ENCODE results near the gene PPP1R10. TPM values are rescaled to one million over a fixed set of nuclear protein-coding genes. Genes with fewer than 3 reads are reported as not detected.

PPP1R10 gene
- total and polyA plus RNA-seq, 2 of the 13 experiments (the other 11 are each of a cell fraction or from before 2014, with no cell fraction given): 26.3 to 38.4 TPM

- TF ChIP-seq, protein P1, sequence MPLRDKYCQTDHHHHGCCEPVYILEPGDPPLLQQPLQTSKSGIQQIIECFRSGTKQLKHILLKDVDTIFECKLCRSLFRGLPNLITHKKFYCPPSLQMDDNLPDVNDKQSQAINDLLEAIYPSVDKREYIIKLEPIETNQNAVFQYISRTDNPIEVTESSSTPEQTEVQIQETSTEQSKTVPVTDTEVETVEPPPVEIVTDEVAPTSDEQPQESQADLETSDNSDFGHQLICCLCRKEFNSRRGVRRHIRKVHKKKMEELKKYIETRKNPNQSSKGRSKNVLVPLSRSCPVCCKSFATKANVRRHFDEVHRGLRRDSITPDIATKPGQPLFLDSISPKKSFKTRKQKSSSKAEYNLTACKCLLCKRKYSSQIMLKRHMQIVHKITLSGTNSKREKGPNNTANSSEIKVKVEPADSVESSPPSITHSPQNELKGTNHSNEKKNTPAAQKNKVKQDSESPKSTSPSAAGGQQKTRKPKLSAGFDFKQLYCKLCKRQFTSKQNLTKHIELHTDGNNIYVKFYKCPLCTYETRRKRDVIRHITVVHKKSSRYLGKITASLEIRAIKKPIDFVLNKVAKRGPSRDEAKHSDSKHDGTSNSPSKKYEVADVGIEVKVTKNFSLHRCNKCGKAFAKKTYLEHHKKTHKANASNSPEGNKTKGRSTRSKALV (CRISPR knock-in tag; IDR thresholded peaks at IDR 0.05): no peak
- 0 out of 2 replicates have a peak, but pooled peaks have one; percentile 7 for TF ChIP-seq NFYB (CRISPR knock-in tag; IDR thresholded peaks at IDR 0.05)
- TF ChIP-seq ZNF335 (CRISPR knock-in tag; IDR thresholded peaks at IDR 0.05): no peak
- 0 out of 2 replicates have a peak, but pooled peaks have one; percentile 1 for TF ChIP-seq ZNF547 (CRISPR knock-in tag; IDR thresholded peaks at IDR 0.05)
These were observed 61.9 kb downstream of the PPP1R10 start (continued) for GRCh38 chr6:30554962-30555815.

GRCh38 chr6:30554404-30554803 is 62.6 kb downstream of the PPP1R10 start:
- H3K9ac ChIP-seq (ENCODE audit: insufficient read depth, low read depth, low read length): peak overlapping the region; percentile 85; the same call in 1 of the 2 replicates
- H3K79me2 ChIP-seq (ENCODE audit: insufficient read depth, low read length): peaks cover 27% of the 10 kb centered on the region
- no peak for DNase-seq (ENCODE audit: low spot score)
- in situ Hi-C loops (cut with HindIII; ENCODE audit: extremely low pct_ligation_motif_present, low pct_unique_long_range_greater_than_20kb): no loop called here
- no peaks in the 10 kb centered on the region for H3K9me3 ChIP-seq (ENCODE audit: low read length)
- H3K4me3 ChIP-seq (replicated peaks in 1 of 3; ENCODE audit: insufficient read depth in 1 of 3, low read depth in 2 of 3, low read length in 3 of 3): peak overlapping the region in 1 of 3 experiments; percentile 87; a peak in 1 of 6 replicates
- no peak for FAIRE-seq
- H3K27ac ChIP-seq (ENCODE audit: extremely low read length, insufficient read depth, low read length): no peak overlapping the region
- H3K4me2 ChIP-seq (ENCODE audit: low read depth, low read length): peak overlapping the region; percentile 92
- H3K27me3 ChIP-seq (ENCODE audit: control insufficient read depth in 1 of 2, insufficient read depth in 2 of 2, low read length in 2 of 2): no peaks in the 10 kb centered on the region; a peak in 1 of 5 replicates
- H4K20me1 ChIP-seq (ENCODE audit: insufficient read depth, low read length): peaks cover 11% of the 10 kb centered on the region
- 92% methylated on average over 4 of the region's 4 CpGs for WGBS (ENCODE audit: low lambda C conversion rate)
- ChIA-PET POLR2A (interaction anchor here (1.3 to 4.3 kb wide), 4 partner anchors 9 to 69 kb away, joined by 3 to 74 read pairs (median 6); partner anchors contain the start of gene ABCF1), CTCF (ENCODE audit: low intra/inter-chr PET ratio, low total read pairs) (no interaction called here)
- intact Hi-C loops (cut with micrococcal nuclease; ENCODE audit: unreplicated experiment): no loop called here
- H3K4me1 ChIP-seq (ENCODE audit: insufficient read depth, low read length): peaks cover 26% of the 10 kb centered on the region
- H3K36me3 ChIP-seq (replicated peaks in 1 of 2; ENCODE audit: control insufficient read depth in 1 of 2, insufficient read depth in 2 of 2, low read length in 2 of 2): peaks cover 16 to 45% of the 10 kb centered on the region in 2 experiments
- no TSS peak for BruUV-seq (replicated peaks)
- H2AFZ ChIP-seq (ENCODE audit: low read length): no peak overlapping the region
- ATAC-seq: no peak
- no peak for TF ChIP-seq ZBTB38 (CRISPR knock-in tag; IDR thresholded peaks at IDR 0.05)
- no peak for TF ChIP-seq ZNF382 (CRISPR knock-in tag; IDR thresholded peaks at IDR 0.05; ENCODE audit: borderline replicate concordance)
- no peak for TF ChIP-seq TRAFD1 (CRISPR knock-in tag; IDR thresholded peaks at IDR 0.05; ENCODE audit: borderline replicate concordance)
- no peak for TF ChIP-seq ZNF12 (CRISPR knock-in tag; IDR thresholded peaks at IDR 0.05)
- no peak for TF ChIP-seq TFDP2 (CRISPR knock-in tag; IDR thresholded peaks at IDR 0.05)
- TF ChIP-seq SATB2 (CRISPR knock-in tag; IDR thresholded peaks at IDR 0.05): no peak
